Tibial artery (tissue), 4 donors: ENCODE data around the gene SIGLEC14.
"Not testable (repeated sequence)": the region's sequence is repeated elsewhere in the genome, so short reads cannot be mapped to it uniquely, and the experiment has no call there.

Experiments used
- DNase-seq, 2 donors: peaks; one replicate each; pipeline ENCODE4 v3.0.0-alpha.2; 2019
- H3K27ac ChIP-seq, 2 donors: fragments of 200-600 bp; sonication (generic) in 1 of 2; 1 replicate in 1 of 2; 2 replicates in 1 of 2; pipeline ENCODE4 v1.5.1; 2018 to 2019; ENCODE audit warnings: mild to moderate bottlenecking in 1 of 2
- H3K27me3 ChIP-seq, 2 donors: fragments of 200-600 bp; sonication (generic) in 1 of 2; one replicate each; pipeline versions ENCODE4 v1.5.1 to v1.6.0; 2016 to 2019
- H3K36me3 ChIP-seq, 3 donors: fragments of 200-600 bp; sonication (generic) in 2 of 3; one replicate each; pipeline ENCODE4 v1.5.1; 2016 to 2019; ENCODE audit warnings: mild to moderate bottlenecking in 2 of 3
- H3K4me1 ChIP-seq, 4 donors: fragments of 200-600 bp; sonication (generic) in 2 of 4; 1 replicate in 3 of 4; 2 replicates in 1 of 4; pipeline ENCODE4 v1.5.1; 2016 to 2019
- H3K4me3 ChIP-seq, 2 donors: fragments of 200-600 bp; sonication (generic) in 1 of 2; 1 replicate in 1 of 2; 2 replicates in 1 of 2; pipeline ENCODE4 v1.5.1; 2018 to 2019; ENCODE audit warnings: mild to moderate bottlenecking in 2 of 2
- H3K9me3 ChIP-seq, 3 donors: fragments of 200-600 bp; sonication (generic) in 1 of 3; one replicate each; pipeline ENCODE4 v1.5.1; 2016 to 2019
- intact Hi-C: fragments of 100-400 bp; cut with DNase I; formaldehyde crosslinking; loops from one replicate; pipeline ENCODE4 v1.15.0; 2023; ENCODE audit warnings: low total_unique reads
- TF ChIP-seq, protein P1 (sequence below), 2 experiments: fragments of 200-600 bp in 1 of 2; fragments of 450-650 bp in 1 of 2; IDR thresholded peaks; one replicate each; pipeline ENCODE4 v1.5.1; 2017 to 2019; ENCODE audit warnings: antibody characterized with exemption in 2 of 2, mild to moderate bottlenecking in 1 of 2, moderate library complexity in 1 of 2

The SIGLEC14 gene

DNA sequence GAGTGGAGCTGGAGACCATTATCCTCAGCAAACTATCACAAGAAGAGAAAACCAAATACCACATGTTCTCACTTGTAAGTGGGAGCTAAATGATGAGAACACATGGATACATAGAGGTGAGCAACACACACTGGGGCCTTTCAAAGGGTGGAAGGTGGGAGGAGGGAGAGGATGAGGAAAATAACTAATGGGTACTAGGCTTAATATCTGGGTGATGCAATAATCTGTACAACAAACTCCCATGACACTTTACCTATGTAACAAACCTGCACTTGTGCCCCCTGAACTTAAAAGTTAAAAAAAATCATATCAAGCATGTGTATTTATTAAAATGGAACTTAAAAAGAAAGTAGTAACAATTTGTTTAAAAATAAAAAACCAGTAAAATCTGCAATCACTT is 5.0 kb downstream of the SIGLEC14 start:
- no peak for DNase-seq
- Histone ChIP-seq H3K4me3 (no peak overlapping the region), H3K27ac (no peak overlapping the region), H3K36me3 (no peaks in the 10 kb centered on the region), H3K4me1 (no peaks in the 10 kb centered on the region), H3K27me3 (peaks cover 0 to 16% of the 10 kb centered on the region in 2 donors), H3K9me3 (no peaks in the 10 kb centered on the region)
- intact Hi-C loops = no loop called here
- TF ChIP-seq, protein P1, sequence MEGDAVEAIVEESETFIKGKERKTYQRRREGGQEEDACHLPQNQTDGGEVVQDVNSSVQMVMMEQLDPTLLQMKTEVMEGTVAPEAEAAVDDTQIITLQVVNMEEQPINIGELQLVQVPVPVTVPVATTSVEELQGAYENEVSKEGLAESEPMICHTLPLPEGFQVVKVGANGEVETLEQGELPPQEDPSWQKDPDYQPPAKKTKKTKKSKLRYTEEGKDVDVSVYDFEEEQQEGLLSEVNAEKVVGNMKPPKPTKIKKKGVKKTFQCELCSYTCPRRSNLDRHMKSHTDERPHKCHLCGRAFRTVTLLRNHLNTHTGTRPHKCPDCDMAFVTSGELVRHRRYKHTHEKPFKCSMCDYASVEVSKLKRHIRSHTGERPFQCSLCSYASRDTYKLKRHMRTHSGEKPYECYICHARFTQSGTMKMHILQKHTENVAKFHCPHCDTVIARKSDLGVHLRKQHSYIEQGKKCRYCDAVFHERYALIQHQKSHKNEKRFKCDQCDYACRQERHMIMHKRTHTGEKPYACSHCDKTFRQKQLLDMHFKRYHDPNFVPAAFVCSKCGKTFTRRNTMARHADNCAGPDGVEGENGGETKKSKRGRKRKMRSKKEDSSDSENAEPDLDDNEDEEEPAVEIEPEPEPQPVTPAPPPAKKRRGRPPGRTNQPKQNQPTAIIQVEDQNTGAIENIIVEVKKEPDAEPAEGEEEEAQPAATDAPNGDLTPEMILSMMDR (IDR thresholded peaks at IDR 0.05) = no peak

DNA sequence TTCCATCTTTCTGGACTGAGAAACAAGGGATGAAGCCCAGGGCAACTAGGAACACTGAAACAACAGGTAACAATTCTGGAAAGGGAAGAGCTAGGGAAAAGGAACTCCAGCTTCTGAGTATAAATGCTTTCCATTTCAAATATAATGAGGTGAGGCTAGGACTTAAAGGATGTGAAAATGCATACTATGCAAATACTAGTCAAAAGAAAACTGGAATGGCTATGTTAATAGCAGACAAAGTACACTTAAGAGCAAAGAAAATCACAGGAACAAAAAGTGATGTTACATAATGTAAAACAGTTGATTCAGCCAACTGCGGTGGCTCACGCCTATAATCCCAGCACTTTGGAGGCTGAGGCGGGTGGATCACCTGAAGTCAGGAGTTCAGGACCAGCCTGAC is 6.2 kb downstream of the SIGLEC14 start:
- TF ChIP-seq, protein P1 (IDR thresholded peaks at IDR 0.05) = no peak
- no peaks in the 10 kb centered on the region for H3K9me3 ChIP-seq
- H3K4me3 ChIP-seq = no peak overlapping the region

DNA sequence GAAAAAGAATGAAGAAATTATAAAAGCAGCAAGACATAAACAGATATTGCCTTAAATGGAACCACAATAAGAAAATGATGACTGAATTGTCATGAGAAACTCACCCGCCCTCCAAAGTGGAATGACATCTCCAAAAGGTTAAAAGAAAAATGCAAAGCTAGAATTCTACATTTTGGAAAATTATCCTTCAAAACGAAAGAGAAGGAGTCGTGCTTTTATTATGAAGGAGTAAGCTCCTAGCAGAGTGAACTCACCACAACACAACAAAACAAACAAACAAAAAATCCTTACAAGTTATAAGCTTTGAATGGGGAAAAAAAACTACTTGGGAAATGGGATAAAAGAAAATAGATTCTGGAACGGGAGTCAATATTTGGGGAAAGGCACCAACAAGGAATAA is 6.7 kb downstream of the SIGLEC14 start:
- intact Hi-C loops = no loop called here
- TF ChIP-seq, protein P1 (IDR thresholded peaks at IDR 0.05) = no peak
- H3K4me3 ChIP-seq = no peak overlapping the region
- DNase-seq = no peak
- H3K27ac ChIP-seq = no peak overlapping the region
- peaks cover 0 to 16% of the 10 kb centered on the region in 2 donors for H3K27me3 ChIP-seq
- H3K36me3 ChIP-seq = no peaks in the 10 kb centered on the region
- H3K4me1 ChIP-seq = no peaks in the 10 kb centered on the region
- H3K9me3 ChIP-seq = no peaks in the 10 kb centered on the region

More for the DNA sequence above, 6.2 kb downstream of the SIGLEC14 start:
- no peaks in the 10 kb centered on the region for H3K4me1 ChIP-seq
- H3K36me3 ChIP-seq = no peaks in the 10 kb centered on the region
- peaks cover 0 to 16% of the 10 kb centered on the region in 2 donors for H3K27me3 ChIP-seq
- intact Hi-C loops = no loop called here
- no peak overlapping the region for H3K27ac ChIP-seq
- no peak for DNase-seq

DNA sequence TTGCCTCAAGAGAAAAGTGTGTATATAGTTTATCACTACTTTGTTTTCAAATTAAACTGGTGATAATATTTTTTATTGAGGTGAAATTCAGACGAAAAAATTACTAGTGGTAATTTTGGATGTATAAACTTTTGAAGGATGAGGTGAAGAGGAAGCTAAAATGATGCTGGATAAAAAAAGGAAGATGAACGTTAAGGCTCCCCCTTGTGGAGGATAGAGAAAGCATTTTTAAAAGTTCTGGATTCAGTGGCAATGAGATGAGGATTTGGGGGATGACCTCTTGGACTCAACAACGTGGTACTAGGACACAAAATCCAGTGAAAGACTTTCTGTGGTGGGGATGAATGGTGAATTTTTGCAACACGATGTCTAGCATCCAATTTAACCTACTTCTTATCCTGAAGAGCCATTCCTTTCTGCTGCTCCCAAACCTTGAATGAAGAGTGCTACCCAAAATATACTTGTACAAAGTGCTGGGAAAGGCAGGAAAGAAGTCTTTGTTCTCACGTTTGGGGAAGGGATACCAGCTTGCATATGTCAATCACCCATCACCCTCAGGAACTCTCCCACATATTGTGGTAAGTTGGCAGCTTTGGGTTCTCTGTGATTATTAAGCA is 9.2 kb downstream of the SIGLEC14 start:
- Histone ChIP-seq H3K4me3 (no peak overlapping the region), H3K27ac (no peak overlapping the region), H3K27me3 (peaks cover 0 to 7% of the 10 kb centered on the region in 2 donors), H3K36me3 (no peaks in the 10 kb centered on the region), H3K9me3 (no peaks in the 10 kb centered on the region), H3K4me1 (no peaks in the 10 kb centered on the region)
- TF ChIP-seq, protein P1 (IDR thresholded peaks at IDR 0.05) = peak; percentile 8 to 17
- intact Hi-C loops = no loop called here
- no peak for DNase-seq

DNA sequence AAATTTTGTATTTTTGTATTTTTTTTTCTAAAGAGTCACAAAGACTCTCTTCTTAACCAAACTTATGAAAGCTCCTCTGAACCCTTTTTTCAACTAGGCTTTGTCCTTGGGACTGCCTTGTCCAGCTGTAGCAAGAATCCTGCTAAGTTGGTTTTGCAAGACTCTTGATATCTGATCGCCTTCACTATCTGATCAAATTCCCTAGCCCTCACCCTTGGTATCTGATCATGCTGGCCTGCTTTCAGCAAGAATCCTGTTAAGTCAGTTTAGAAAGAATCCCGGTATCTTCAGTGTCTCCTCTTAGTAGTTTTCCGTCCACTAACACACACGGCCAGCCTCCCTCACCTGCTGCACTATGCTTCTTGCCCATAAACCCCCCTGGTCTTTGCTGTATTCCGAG is 14.5 kb downstream of the SIGLEC14 start:
- H3K9me3 ChIP-seq = no peaks in the 10 kb centered on the region
- TF ChIP-seq, protein P1 (IDR thresholded peaks at IDR 0.05) = no peak
- intact Hi-C loops = no loop called here
- no peak overlapping the region for H3K27ac ChIP-seq
- DNase-seq = no peak
- H3K4me3 ChIP-seq = no peak overlapping the region
- peaks cover 0 to 16% of the 10 kb centered on the region in 2 donors for H3K27me3 ChIP-seq
- H3K36me3 ChIP-seq = no peaks in the 10 kb centered on the region
- no peaks in the 10 kb centered on the region for H3K4me1 ChIP-seq

DNA sequence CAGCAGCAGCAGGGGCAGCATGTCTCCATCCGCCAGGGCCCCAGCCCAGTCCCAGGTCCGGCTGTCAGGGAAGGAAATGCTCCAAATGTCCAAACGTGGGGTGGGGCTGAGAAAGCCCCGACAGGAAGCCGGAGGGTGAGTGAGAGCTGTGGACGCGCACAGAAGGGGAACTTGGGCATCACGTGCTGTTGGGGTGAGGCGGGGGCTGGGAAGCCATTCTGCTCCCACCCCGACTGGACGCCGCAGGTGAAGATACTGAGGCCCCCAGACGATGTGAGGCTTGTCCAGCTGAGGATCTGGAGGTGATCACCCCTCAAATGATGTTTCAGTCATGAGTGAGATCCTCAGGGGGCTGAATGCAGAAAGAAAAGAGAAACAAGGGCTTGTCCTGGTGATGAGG is 16.3 kb downstream of the SIGLEC14 start, which contains the start of gene SIGLEC5:
Gene SIGLEC5 (minus strand): TSS at position 87 of the 400 bp plus-strand sequence. CDS start 66 bp downstream, at position 21.
- H3K4me1 ChIP-seq, H3K36me3 ChIP-seq, H3K9me3 ChIP-seq, intact Hi-C loops, H3K4me3 ChIP-seq, DNase-seq, H3K27ac ChIP-seq: not testable (repeated sequence)
- H3K27me3 ChIP-seq = peaks cover 0 to 16% of the 10 kb centered on the region in 2 donors
